Panc1 (cell line): ENCODE results near the gene FFAR3. TPM values are rescaled to one million over a fixed set of nuclear protein-coding genes. Genes with fewer than 3 reads are reported as not detected.

ENCODE experiments used
- ATAC-seq: fragments of 200-7000 bp; cut with Tn5 transposase; 2 replicates; pipeline ENCODE4 v1.9.1; 2020; ENCODE audit warnings: mild to moderate bottlenecking, moderate library complexity
- BruUV-seq: library from RNA; stranded (reverse); fragments of 400-500 nt; replicated peaks from 2 replicates; lab custom pipeline; 2021; lab: Mats Ljungman, UMichigan
- CTCF ChIA-PET: fragments of 300-600 bp; sonication (Branson Sonifier 250); formaldehyde crosslinking; loops from one replicate; lab custom pipeline; 2022; ENCODE audit warnings: antibody characterized with exemption; lab: Charles Lee
- POLR2A ChIA-PET: fragments of 300-600 bp; sonication (Branson Sonifier 250); formaldehyde crosslinking; loops from one replicate; lab custom pipeline; 2022; ENCODE audit warnings: antibody characterized with exemption; lab: Charles Lee
- DNase-seq: peaks from one replicate; pipeline ENCODE4 v3.0.0-alpha.2; 2010; ENCODE audit warnings: low read depth, low spot score
- H3K27ac ChIP-seq: 2 replicates; pipeline ENCODE4 v1.5.1; 2011; ENCODE audit warnings: mild to moderate bottlenecking, low read length, inconsistent platforms
- H3K27me3 ChIP-seq: fragments of 200-500 bp; sonication (Bioruptor generic); 2 replicates; pipeline ENCODE4 v1.6.0; 2014; ENCODE audit warnings: low read length, inconsistent platforms; ENCODE audit not compliant: control insufficient read depth, insufficient read depth
- H3K36me3 ChIP-seq: fragments of 200-500 bp; sonication (Bioruptor generic); 2 replicates; pipeline ENCODE4 v1.5.1; 2014; ENCODE audit warnings: inconsistent platforms, mild to moderate bottlenecking, low read length, moderate library complexity; ENCODE audit not compliant: control insufficient read depth, insufficient read depth
- H3K4me1 ChIP-seq: 2 replicates; pipeline ENCODE4 v1.5.1; 2011; ENCODE audit warnings: inconsistent platforms, mild to moderate bottlenecking, low read length, moderate library complexity; ENCODE audit not compliant: control insufficient read depth, insufficient read depth
- H3K4me3 ChIP-seq, 2 experiments: 2 replicates each; pipeline ENCODE4 v1.5.1; 2011 to 2012; ENCODE audit warnings: low read depth in 2 of 2, low read length in 2 of 2, mild to moderate bottlenecking in 2 of 2, inconsistent platforms in 1 of 2, moderate library complexity in 1 of 2
- H3K9me3 ChIP-seq: fragments of 200-500 bp; sonication (Bioruptor generic); 2 replicates; pipeline ENCODE4 v1.5.1; 2014; ENCODE audit warnings: low read depth, mild to moderate bottlenecking, inconsistent platforms, low read length, moderate library complexity; ENCODE audit not compliant: control insufficient read depth, insufficient read depth
- CTCF ChIP-seq: fragments of 450-650 bp; IDR thresholded peaks from 2 replicates; pipeline ENCODE4 v1.5.1; 2017; ENCODE audit warnings: mild to moderate bottlenecking
- POLR2AphosphoS5 ChIP-seq: IDR thresholded peaks from 2 replicates; pipeline ENCODE4 v1.6.1; 2012; ENCODE audit warnings: mild to moderate bottlenecking, low read depth, low read length, moderate library complexity
- REST ChIP-seq, 2 experiments: IDR thresholded peaks; 2 replicates each; pipeline ENCODE4 v1.6.1; 2011 to 2012; ENCODE audit warnings: low read depth in 2 of 2, control low read depth in 1 of 2, low read length in 1 of 2, mild to moderate bottlenecking in 1 of 2, moderate library complexity in 1 of 2; ENCODE audit not compliant: insufficient read depth in 1 of 2
- SIN3A ChIP-seq: IDR thresholded peaks from 2 replicates; pipeline ENCODE4 v1.6.1; 2012; ENCODE audit warnings: low read depth, mild to moderate bottlenecking, low read length, moderate library complexity, borderline replicate concordance; ENCODE audit not compliant: insufficient read depth
- TCF7L2 ChIP-seq: IDR thresholded peaks from 2 replicates; pipeline ENCODE4 v1.6.1; 2011; ENCODE audit warnings: mild to moderate bottlenecking, low read depth, low read length, inconsistent platforms
- in situ Hi-C: cut with HindIII; loops from 2 replicates; pipeline ENCODE4 v1.10.0; 2016; ENCODE audit warnings: low sequenced_read_pairs, low pct_unique_long_range_greater_than_20kb
- intact Hi-C: fragments of 100-400 bp; cut with micrococcal nuclease; formaldehyde crosslinking; loops from one replicate; pipeline ENCODE4 v1.10.0; 2022; ENCODE audit not compliant: unreplicated experiment
- total RNA-seq: library from RNA; stranded (reverse); gene quantifications from one replicate; pipeline ENCODE4 v1.2.1, GENCODE V29; 2021; ENCODE audit not compliant: unreplicated experiment

Gene FFAR3
- total RNA-seq, 1 experiment from 2014 or later = not detected

DNA sequence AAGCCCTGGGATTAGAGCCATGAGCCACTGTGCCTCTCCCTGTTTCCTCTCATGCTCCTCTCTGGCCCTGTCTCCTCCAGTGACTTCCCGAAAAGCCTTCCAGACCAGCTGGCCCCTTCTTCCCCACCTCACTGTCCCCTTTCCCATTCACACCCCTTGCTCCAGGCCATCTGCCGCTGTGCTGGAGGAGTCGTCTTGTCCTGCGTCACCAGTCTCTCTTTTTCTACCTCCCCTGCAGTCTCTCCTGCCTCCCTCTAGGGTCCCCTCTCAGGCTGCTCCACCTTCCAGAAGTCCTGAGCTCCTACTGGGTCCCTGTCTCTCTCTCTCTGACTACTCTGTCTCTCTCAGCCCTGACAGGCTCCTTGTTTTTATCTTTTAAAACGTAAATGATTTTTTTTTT is 15.8 kb upstream of the FFAR3 start:
- ATAC-seq (no peak), DNase-seq (no peak)
- intact Hi-C loops = no loop called here
- H3K27me3 ChIP-seq = peaks cover 3% of the 10 kb centered on the region; the same call in 1 of the 2 replicates
- H3K4me3 ChIP-seq = no peak overlapping the region
- TF ChIP-seq REST (IDR thresholded peaks at IDR 0.05; ENCODE audit: insufficient read depth in 1 of 2, low read depth in 2 of 2, low read length in 1 of 2) (no peak), SIN3A (no peak), TCF7L2 (no peak), CTCF (no peak), POLR2AphosphoS5 (no peak)
- no TSS peak for BruUV-seq
- ChIA-PET CTCF (no interaction called here), POLR2A (interaction anchor here (0.7 kb wide), 1 partner anchor 1048 kb away, joined by 3 read pairs; no protein-coding TSS in a partner anchor)
- H3K9me3 ChIP-seq = no peaks in the 10 kb centered on the region
- in situ Hi-C loops = no loop called here
- H3K27ac ChIP-seq = no peak overlapping the region
- no peaks in the 10 kb centered on the region for H3K4me1 ChIP-seq
- no peaks in the 10 kb centered on the region for H3K36me3 ChIP-seq

DNA sequence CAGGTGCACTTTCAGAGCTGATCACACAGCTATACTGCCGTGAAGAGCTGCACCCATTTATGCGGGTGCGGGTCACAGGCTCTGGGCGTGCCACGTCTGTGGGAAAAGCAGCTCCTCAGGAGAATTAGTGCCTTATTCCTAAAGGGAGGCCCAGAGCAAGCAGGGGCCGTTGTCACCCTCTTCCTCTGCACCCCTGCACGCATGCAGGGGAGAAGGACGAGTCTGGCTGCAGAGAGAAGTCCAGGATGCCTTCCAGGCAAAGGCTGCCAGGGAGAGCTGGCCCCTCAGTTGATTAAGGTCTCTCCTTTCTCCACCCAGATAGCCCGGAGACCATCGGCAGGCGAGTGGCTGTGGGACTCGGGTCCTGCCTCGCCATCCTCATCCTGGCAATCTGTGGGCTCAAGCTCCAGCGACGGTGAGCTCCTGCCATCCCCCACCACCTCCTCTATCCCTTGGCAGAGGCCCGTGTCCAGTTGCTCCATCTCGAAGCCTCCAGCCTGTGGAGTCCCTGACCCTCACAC is 13.7 kb upstream of the FFAR3 start:
- BruUV-seq = no TSS peak
- CTCF ChIA-PET = interaction anchor here (0.7 to 1.1 kb wide), 2 partner anchors 151 to 166 kb away, joined by 3 to 9 read pairs; no protein-coding TSS in a partner anchor
- no peaks in the 10 kb centered on the region for H3K36me3 ChIP-seq
- no peaks in the 10 kb centered on the region for H3K9me3 ChIP-seq
- DNase-seq = no peak
- ATAC-seq = no peak
- no peak overlapping the region for H3K4me3 ChIP-seq
- H3K4me1 ChIP-seq = no peaks in the 10 kb centered on the region
- intact Hi-C loops = no loop called here
- TF ChIP-seq SIN3A = no peak
- H3K27me3 ChIP-seq = peaks cover 4% of the 10 kb centered on the region; the same call in 1 of the 2 replicates
- no peak overlapping the region for H3K27ac ChIP-seq
- in situ Hi-C loops = no loop called here
- POLR2A ChIA-PET = no interaction called here

- ChIA-PET POLR2A (interaction anchor here (0.6 kb wide), 1 partner anchor 194 kb away, joined by 8 read pairs; no protein-coding TSS in a partner anchor), CTCF (interaction anchor here (0.6 kb wide), 1 partner anchor 351 kb away, joined by 4 read pairs; no protein-coding TSS in a partner anchor)
- Histone ChIP-seq H3K4me1 (no peaks in the 10 kb centered on the region), H3K9me3 (no peaks in the 10 kb centered on the region), H3K27ac (no peak overlapping the region), H3K27me3 (peaks cover 4% of the 10 kb centered on the region; the same call in 1 of the 2 replicates), H3K4me3 (no peak overlapping the region), H3K36me3 (no peaks in the 10 kb centered on the region)
- TF ChIP-seq POLR2AphosphoS5 (no peak), SIN3A (no peak), CTCF (no peak), REST (IDR thresholded peaks at IDR 0.05; ENCODE audit: insufficient read depth in 1 of 2, low read depth in 2 of 2, low read length in 1 of 2) (no peak), TCF7L2 (no peak)
- DNase-seq = no peak
- no peak for ATAC-seq
- no TSS peak for BruUV-seq
- in situ Hi-C loops = no loop called here
- intact Hi-C loops = no loop called here
Observed at GRCh38 chr19:35345671-35346111, 12.6 kb upstream of the FFAR3 start.
